Measurements from ENCODE around the gene FGF1. TPM values are rescaled to one million over a fixed set of nuclear protein-coding genes. Genes with fewer than 3 reads are reported as not detected.

Gene FGF1
- total RNA-seq, 4 donors from 2014 or later: 0.81 to 1.3 (median 1.2) TPM

- TF ChIP-seq POLR2A (IDR thresholded peaks at IDR 0.05) (no peak), CTCF (IDR thresholded peaks at IDR 0.05) (no peak)
Observed at GRCh38 chr5:142626786-142627185, 59.1 kb downstream of the FGF1 start.

GRCh38 chr5:142626099-142626498 is 59.8 kb downstream of the FGF1 start:
- TF ChIP-seq POLR2A (IDR thresholded peaks at IDR 0.05) (no peak), CTCF (IDR thresholded peaks at IDR 0.05) (no peak)
- WGBS, 2 donors: 72 to 73% methylated on average over 3 of the region's 3 CpGs

More at GRCh38 chr5:142626786-142627185, 59.1 kb downstream of the FGF1 start:
- Histone ChIP-seq H3K27me3 (no peaks in the 10 kb centered on the region), H3K4me1 (peaks cover 9 to 11% of the 10 kb centered on the region in 2 donors), H3K27ac (no peak overlapping the region), H3K4me3 (replicated peaks in 1 of 3) (no peak overlapping the region), H3K36me3 (no peaks in the 10 kb centered on the region), H3K9me3 (no peaks in the 10 kb centered on the region)
- 89 to 93% methylated on average over 2 of the region's 2 CpGs for WGBS, 2 donors
- intact Hi-C loops (cut with DNase I): no loop called here
- no peak for DNase-seq

GRCh38 chr5:142621227-142621626 is 64.7 kb downstream of the FGF1 start:
- Histone ChIP-seq H3K4me1 (peaks cover 9 to 11% of the 10 kb centered on the region in 2 donors), H3K27ac (no peak overlapping the region), H3K27me3 (no peaks in the 10 kb centered on the region), H3K9me3 (no peaks in the 10 kb centered on the region), H3K4me3 (replicated peaks in 1 of 3) (no peak overlapping the region), H3K36me3 (no peaks in the 10 kb centered on the region)
- no peak for DNase-seq
- intact Hi-C loops (cut with DNase I): no loop called here
- no peak for TF ChIP-seq CTCF (IDR thresholded peaks at IDR 0.05)
- 86 to 90% methylated on average over 3 of the region's 3 CpGs for WGBS, 2 donors

More at GRCh38 chr5:142626099-142626498, 59.8 kb downstream of the FGF1 start:
- no peaks in the 10 kb centered on the region for H3K27me3 ChIP-seq
- H3K9me3 ChIP-seq: no peaks in the 10 kb centered on the region
- H3K4me1 ChIP-seq: peaks cover 9 to 11% of the 10 kb centered on the region in 2 donors
- no peak for DNase-seq
- H3K27ac ChIP-seq: no peak overlapping the region
- intact Hi-C loops (cut with DNase I): no loop called here
- no peaks in the 10 kb centered on the region for H3K36me3 ChIP-seq
- H3K4me3 ChIP-seq (replicated peaks in 1 of 3): no peak overlapping the region

GRCh38 chr5:142619815-142620214 is 66.1 kb downstream of the FGF1 start:
- TF ChIP-seq CTCF (IDR thresholded peaks at IDR 0.05) (no peak), POLR2A (IDR thresholded peaks at IDR 0.05) (no peak)
- DNase-seq: no peak
- peaks cover 0 to under 1% of the 10 kb centered on the region in 2 donors for H3K4me1 ChIP-seq
- no peaks in the 10 kb centered on the region for H3K27me3 ChIP-seq
- H3K27ac ChIP-seq: no peak overlapping the region
- WGBS, 2 donors: 86 to 91% methylated on average over 11 of the region's 11 CpGs
- no peak overlapping the region for H3K4me3 ChIP-seq (replicated peaks in 1 of 3)
- no peaks in the 10 kb centered on the region for H3K9me3 ChIP-seq
- H3K36me3 ChIP-seq: no peaks in the 10 kb centered on the region
- intact Hi-C loops (cut with DNase I): no loop called here

- 78 to 81% methylated on average over 6 of the region's 6 CpGs for WGBS, 2 donors
- Histone ChIP-seq H3K27me3 (no peaks in the 10 kb centered on the region), H3K4me3 (replicated peaks in 1 of 3) (no peak overlapping the region), H3K4me1 (no peaks in the 10 kb centered on the region), H3K9me3 (no peaks in the 10 kb centered on the region), H3K27ac (no peak overlapping the region), H3K36me3 (no peaks in the 10 kb centered on the region)
- DNase-seq: no peak
- no peak for TF ChIP-seq POLR2A (IDR thresholded peaks at IDR 0.05)
- no peak for TF ChIP-seq CTCF (IDR thresholded peaks at IDR 0.05)
- intact Hi-C loops (cut with DNase I): no loop called here
Observed at GRCh38 chr5:142618130-142618523, 67.8 kb downstream of the FGF1 start.
